HepG2 (cell line): ENCODE data around the gene MAEA.
A peak's percentile ranks its signal among the peaks of the same experiment; 100 is the strongest.

Source experiments
- EZH2 ChIP-seq: conservative IDR thresholded peaks from 2 replicates; pipeline ENCODE4 v1.6.1; 2012; ENCODE audit warnings: mild to moderate bottlenecking, low read depth, low read length, moderate library complexity
- HDAC6 ChIP-seq: fragments of 200-600 bp; sonication (generic); IDR thresholded peaks from 2 replicates; pipeline ENCODE4 v1.7.0; 2017; ENCODE audit warnings: mild to moderate bottlenecking, antibody characterized with exemption, low read length, low read depth
- HHEX ChIP-seq: IDR thresholded peaks from 2 replicates; pipeline ENCODE4 v1.6.1; 2016; ENCODE audit warnings: control low read depth
- JUN ChIP-seq: sonication (generic); formaldehyde crosslinking; IDR thresholded peaks from 2 replicates; pipeline ENCODE4 v1.4.0; 2020; ENCODE audit warnings: mild to moderate bottlenecking, missing genetic modification reagents
- KDM5A ChIP-seq: fragments of 200-600 bp; sonication (generic); IDR thresholded peaks from 2 replicates; pipeline ENCODE4 v1.7.0; 2018; ENCODE audit warnings: antibody characterized with exemption, mild to moderate bottlenecking, low read length, borderline replicate concordance
- KLF15 ChIP-seq: sonication (generic); formaldehyde crosslinking; IDR thresholded peaks from 2 replicates; pipeline ENCODE4 v1.8.1; 2023; ENCODE audit warnings: borderline replicate concordance, mild to moderate bottlenecking, inconsistent platforms, missing genetic modification reagents, mixed read lengths
- MTF1 ChIP-seq: sonication (generic); formaldehyde crosslinking; IDR thresholded peaks from 2 replicates; pipeline ENCODE4 v1.5.0; 2020; ENCODE audit warnings: missing genetic modification reagents
- SETDB1 ChIP-seq: sonication (generic); formaldehyde crosslinking; IDR thresholded peaks from 2 replicates; pipeline ENCODE4 v1.5.1; 2020; ENCODE audit warnings: missing genetic modification reagents, mild to moderate bottlenecking, borderline replicate concordance
- ZIK1 ChIP-seq: sonication (generic); formaldehyde crosslinking; IDR thresholded peaks from 2 replicates; pipeline ENCODE4 v1.5.0; 2020; ENCODE audit warnings: mild to moderate bottlenecking, low read depth, missing genetic modification reagents, borderline replicate concordance
- ZNF143 ChIP-seq: sonication (generic); formaldehyde crosslinking; IDR thresholded peaks from 2 replicates; pipeline ENCODE4 v1.4.0; 2020; ENCODE audit warnings: missing genetic modification reagents
- TF ChIP-seq, protein P1 (sequence below): sonication (generic); formaldehyde crosslinking; IDR thresholded peaks from 2 replicates; pipeline ENCODE4 v1.4.0; 2020; ENCODE audit warnings: missing genetic modification reagents
- TF ChIP-seq, protein P2 (sequence below): sonication (generic); formaldehyde crosslinking; IDR thresholded peaks from 2 replicates; pipeline ENCODE4 v1.5.0; 2020; ENCODE audit warnings: mild to moderate bottlenecking, missing genetic modification reagents, moderate library complexity
- TF ChIP-seq, protein P3 (sequence below): sonication (generic); formaldehyde crosslinking; IDR thresholded peaks from one replicate; pipeline ENCODE4 v1.5.1; 2020; ENCODE audit warnings: mild to moderate bottlenecking, missing genetic modification reagents; ENCODE audit errors: not compliant biosample characterization
- TF ChIP-seq, protein P4 (sequence below): sonication (generic); formaldehyde crosslinking; IDR thresholded peaks from 2 replicates; pipeline ENCODE4 v1.4.0; 2020; ENCODE audit warnings: missing genetic modification reagents

DNA sequence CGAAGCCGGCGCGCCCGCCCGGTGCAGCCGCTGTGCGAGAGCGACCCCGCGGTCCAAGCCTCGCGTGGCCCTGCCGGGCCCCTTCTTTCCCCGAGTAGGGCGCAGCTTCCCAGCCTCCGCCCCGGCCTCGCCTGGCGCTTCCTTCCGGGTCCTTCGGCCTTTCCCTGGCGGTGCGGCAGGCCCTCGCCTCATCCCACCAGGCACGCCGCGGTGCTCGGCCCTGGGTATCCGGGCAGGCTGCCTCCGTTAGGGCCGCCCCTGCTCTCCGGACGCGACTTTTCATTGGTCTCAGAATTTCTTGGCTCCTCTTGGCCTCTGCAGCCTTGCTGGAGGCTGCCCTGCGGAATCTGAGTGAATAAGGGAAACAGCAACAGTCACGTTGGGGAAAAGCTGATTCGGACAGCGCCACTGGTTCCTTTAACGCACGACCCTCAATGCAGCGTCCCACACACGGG lies 57.7 kb downstream of the MAEA start:
- TF ChIP-seq, protein P1, sequence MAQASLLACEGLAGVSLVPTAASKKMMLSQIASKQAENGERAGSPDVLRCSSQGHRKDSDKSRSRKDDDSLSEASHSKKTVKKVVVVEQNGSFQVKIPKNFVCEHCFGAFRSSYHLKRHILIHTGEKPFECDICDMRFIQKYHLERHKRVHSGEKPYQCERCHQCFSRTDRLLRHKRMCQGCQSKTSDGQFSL (CRISPR knock-in tag): no peak
- TF ChIP-seq, protein P2, sequence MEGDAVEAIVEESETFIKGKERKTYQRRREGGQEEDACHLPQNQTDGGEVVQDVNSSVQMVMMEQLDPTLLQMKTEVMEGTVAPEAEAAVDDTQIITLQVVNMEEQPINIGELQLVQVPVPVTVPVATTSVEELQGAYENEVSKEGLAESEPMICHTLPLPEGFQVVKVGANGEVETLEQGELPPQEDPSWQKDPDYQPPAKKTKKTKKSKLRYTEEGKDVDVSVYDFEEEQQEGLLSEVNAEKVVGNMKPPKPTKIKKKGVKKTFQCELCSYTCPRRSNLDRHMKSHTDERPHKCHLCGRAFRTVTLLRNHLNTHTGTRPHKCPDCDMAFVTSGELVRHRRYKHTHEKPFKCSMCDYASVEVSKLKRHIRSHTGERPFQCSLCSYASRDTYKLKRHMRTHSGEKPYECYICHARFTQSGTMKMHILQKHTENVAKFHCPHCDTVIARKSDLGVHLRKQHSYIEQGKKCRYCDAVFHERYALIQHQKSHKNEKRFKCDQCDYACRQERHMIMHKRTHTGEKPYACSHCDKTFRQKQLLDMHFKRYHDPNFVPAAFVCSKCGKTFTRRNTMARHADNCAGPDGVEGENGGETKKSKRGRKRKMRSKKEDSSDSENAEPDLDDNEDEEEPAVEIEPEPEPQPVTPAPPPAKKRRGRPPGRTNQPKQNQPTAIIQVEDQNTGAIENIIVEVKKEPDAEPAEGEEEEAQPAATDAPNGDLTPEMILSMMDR: 0 out of 2 replicates have a peak, but pooled peaks have one; percentile 13
- TF ChIP-seq HHEX (CRISPR knock-in tag) (no peak), SETDB1 (CRISPR knock-in tag) (no peak), HDAC6 (no peak), EZH2 (no peak), JUN (no peak), MTF1 (CRISPR knock-in tag) (no peak), KLF15 (CRISPR knock-in tag) (0 out of 2 replicates have a peak, but pooled peaks have one; percentile 23), ZNF143 (no peak), ZIK1 (CRISPR knock-in tag) (no peak), KDM5A (peak; percentile 54; the same call in 1 of the 2 replicates)
- TF ChIP-seq, protein P3, sequence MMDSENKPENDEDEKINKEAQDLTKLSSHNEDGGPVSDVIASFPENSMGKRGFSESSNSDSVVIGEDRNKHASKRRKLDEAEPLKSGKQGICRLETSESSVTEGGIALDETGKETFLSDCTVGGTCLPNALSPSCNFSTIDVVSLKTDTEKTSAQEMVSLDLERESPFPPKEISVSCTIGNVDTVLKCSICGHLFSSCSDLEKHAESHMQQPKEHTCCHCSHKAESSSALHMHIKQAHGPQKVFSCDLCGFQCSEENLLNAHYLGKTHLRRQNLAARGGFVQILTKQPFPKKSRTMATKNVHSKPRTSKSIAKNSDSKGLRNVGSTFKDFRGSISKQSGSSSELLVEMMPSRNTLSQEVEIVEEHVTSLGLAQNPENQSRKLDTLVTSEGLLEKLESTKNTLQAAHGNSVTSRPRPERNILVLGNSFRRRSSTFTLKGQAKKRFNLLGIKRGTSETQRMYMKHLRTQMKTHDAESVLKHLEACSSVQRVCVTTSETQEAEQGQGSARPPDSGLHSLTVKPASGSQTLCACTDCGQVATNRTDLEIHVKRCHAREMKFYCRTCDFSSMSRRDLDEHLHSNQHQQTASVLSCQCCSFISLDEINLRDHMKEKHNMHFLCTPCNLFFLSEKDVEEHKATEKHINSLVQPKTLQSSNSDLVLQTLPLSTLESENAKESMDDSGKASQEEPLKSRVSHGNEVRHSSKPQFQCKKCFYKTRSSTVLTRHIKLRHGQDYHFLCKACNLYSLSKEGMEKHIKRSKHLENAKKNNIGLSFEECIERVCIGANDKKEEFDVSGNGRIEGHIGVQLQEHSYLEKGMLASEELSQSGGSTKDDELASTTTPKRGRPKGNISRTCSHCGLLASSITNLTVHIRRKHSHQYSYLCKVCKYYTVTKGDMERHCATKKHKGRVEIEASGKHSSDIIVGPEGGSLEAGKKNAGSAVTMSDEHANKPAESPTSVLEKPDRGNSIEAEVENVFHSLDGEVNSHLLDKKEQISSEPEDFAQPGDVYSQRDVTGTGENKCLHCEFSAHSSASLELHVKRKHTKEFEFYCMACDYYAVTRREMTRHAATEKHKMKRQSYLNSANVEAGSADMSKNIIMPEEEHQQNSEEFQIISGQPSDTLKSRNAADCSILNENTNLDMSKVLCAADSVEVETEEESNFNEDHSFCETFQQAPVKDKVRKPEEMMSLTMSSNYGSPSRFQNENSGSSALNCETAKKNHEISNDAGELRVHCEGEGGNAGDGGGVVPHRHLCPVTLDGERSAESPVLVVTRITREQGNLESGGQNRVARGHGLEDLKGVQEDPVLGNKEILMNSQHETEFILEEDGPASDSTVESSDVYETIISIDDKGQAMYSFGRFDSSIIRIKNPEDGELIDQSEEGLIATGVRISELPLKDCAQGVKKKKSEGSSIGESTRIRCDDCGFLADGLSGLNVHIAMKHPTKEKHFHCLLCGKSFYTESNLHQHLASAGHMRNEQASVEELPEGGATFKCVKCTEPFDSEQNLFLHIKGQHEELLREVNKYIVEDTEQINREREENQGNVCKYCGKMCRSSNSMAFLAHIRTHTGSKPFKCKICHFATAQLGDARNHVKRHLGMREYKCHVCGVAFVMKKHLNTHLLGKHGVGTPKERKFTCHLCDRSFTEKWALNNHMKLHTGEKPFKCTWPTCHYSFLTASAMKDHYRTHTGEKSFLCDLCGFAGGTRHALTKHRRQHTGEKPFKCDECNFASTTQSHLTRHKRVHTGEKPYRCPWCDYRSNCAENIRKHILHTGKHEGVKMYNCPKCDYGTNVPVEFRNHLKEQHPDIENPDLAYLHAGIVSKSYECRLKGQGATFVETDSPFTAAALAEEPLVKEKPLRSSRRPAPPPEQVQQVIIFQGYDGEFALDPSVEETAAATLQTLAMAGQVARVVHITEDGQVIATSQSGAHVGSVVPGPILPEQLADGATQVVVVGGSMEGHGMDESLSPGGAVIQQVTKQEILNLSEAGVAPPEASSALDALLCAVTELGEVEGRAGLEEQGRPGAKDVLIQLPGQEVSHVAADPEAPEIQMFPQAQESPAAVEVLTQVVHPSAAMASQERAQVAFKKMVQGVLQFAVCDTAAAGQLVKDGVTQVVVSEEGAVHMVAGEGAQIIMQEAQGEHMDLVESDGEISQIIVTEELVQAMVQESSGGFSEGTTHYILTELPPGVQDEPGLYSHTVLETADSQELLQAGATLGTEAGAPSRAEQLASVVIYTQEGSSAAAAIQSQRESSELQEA (CRISPR knock-in tag): no peak
- TF ChIP-seq, protein P4, sequence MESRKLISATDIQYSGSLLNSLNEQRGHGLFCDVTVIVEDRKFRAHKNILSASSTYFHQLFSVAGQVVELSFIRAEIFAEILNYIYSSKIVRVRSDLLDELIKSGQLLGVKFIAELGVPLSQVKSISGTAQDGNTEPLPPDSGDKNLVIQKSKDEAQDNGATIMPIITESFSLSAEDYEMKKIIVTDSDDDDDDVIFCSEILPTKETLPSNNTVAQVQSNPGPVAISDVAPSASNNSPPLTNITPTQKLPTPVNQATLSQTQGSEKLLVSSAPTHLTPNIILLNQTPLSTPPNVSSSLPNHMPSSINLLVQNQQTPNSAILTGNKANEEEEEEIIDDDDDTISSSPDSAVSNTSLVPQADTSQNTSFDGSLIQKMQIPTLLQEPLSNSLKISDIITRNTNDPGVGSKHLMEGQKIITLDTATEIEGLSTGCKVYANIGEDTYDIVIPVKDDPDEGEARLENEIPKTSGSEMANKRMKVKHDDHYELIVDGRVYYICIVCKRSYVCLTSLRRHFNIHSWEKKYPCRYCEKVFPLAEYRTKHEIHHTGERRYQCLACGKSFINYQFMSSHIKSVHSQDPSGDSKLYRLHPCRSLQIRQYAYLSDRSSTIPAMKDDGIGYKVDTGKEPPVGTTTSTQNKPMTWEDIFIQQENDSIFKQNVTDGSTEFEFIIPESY: no peak
